ENCODE data around the gene EMILIN2.

Gene EMILIN2

DNA sequence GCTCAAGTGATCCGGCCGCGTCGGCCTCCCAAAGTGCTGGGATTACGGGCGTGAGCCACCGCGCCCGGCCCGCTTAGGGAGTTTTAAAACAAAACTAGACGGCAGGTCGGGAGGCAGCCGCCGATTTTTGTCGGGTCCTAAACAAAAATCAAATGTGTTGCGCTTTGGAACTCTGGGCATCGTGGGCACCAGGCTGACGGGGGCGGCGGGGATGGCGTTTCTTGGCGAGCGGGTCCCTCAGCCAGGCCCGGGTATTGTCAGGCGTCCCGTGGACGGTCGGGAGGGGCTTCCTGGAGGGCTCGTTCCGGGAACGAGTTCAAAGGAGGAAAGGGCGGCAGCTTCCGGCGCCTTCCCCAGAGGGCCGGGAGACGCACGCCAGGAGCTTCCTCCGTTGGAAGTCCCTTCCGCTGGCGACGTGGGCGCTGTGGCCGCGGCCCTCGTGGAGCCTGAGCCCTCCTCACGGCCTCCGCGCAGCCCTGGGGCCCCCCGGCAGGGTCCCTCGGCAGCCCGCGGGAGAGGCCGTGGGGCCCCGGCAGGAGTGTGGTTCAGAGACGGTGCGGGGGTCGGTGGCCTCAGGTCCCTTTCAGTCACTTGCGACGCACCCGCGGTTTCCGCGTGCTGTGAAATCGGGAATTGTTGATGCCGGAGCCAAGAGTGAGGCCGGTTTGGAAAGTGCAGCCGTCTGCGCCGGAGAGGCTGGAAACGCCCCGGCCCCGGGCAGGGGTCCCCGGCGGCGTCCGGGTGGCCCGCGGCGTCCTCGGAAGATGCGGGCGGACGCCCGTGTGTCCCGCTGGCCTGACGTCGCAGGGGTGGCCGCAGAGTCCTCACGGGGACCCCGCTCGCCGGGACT lies 59.3 kb downstream of the EMILIN2 start:
- H3K4me3 ChIP-seq (ENCODE audit: low read depth, low read length) = peak overlapping the region; percentile 44
- TF ChIP-seq, protein P1, sequence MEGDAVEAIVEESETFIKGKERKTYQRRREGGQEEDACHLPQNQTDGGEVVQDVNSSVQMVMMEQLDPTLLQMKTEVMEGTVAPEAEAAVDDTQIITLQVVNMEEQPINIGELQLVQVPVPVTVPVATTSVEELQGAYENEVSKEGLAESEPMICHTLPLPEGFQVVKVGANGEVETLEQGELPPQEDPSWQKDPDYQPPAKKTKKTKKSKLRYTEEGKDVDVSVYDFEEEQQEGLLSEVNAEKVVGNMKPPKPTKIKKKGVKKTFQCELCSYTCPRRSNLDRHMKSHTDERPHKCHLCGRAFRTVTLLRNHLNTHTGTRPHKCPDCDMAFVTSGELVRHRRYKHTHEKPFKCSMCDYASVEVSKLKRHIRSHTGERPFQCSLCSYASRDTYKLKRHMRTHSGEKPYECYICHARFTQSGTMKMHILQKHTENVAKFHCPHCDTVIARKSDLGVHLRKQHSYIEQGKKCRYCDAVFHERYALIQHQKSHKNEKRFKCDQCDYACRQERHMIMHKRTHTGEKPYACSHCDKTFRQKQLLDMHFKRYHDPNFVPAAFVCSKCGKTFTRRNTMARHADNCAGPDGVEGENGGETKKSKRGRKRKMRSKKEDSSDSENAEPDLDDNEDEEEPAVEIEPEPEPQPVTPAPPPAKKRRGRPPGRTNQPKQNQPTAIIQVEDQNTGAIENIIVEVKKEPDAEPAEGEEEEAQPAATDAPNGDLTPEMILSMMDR (IDR thresholded peaks at IDR 0.05; ENCODE audit: low read depth, low read length) = no peak

DNA sequence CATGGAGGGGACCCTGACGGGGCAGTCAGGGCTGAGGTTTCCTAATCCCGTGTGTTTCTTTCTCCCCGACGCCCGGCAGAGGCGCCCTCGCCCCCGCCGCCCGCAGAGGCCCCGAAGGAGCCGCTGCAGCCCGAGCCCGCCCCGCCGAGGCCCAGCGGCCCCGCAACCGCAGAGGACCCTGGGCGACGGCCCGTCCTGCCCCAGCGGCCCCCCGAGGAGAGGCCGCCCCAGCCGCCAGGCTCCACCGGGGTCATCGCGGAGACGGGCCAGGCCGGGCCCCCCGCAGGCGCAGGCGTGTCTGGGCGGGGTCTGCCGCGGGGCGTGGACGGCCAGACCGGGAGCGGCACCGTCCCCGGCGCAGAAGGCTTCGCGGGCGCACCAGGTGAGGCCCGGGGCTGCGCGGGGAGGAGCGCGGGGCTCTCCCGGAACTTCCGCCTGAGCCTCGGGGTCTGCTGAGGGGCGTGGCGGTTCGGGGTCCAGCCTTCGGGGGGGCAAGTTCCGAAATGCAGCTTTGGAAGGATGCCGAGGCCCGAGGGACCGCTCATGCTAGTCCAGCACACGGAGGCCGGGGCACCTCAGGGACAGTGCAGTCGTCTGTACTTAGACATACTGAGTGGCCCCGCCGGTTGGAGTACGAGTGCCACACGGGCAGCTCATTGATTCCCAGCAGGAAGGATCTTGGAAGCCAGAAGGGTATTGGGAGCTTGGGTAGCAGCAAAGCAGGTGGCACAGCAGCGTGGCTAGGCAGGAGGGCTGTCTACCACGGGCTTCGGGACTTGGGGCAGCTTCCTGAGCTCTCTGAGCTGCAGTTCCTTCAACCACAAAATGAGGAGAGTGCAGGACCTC lies 60.1 kb downstream of the EMILIN2 start:
- TF ChIP-seq, protein P1 (IDR thresholded peaks at IDR 0.05; ENCODE audit: low read depth, low read length) = 0 out of 2 replicates have a peak, but pooled peaks have one; percentile 11
- peak overlapping the region; percentile 44 for H3K4me3 ChIP-seq (ENCODE audit: low read depth, low read length)

DNA sequence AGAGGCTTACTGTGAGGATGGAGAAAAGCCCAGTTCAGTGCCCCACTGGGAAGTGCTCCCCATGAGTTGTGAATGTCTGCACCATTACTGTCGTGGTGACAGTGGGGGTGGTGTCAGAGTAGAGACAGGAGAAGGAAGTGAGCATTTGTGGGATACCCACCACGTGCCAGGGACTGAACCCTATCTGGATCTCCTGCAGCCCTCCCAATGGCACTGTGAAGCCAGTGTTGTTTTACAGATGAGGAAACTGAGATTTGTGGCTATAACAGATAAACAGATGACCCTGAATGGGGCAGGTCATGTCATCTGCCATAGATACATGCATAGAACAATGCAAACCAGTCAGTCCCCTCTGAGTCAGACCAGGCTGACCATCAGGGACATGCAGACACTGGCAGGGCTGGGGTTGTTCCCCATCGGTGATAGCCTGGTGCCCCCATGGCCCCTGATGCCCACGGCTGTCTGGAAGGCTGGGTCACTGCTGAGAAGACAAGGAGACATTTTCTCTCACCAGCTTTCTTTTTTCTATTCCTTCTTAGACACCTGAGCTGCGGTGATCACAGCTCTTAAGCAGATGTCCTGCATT lies 60.8 kb downstream of the EMILIN2 start:
- H3K4me3 ChIP-seq (ENCODE audit: low read depth, low read length) = no peak overlapping the region
- TF ChIP-seq, protein P1 (IDR thresholded peaks at IDR 0.05; ENCODE audit: low read depth, low read length) = no peak

DNA sequence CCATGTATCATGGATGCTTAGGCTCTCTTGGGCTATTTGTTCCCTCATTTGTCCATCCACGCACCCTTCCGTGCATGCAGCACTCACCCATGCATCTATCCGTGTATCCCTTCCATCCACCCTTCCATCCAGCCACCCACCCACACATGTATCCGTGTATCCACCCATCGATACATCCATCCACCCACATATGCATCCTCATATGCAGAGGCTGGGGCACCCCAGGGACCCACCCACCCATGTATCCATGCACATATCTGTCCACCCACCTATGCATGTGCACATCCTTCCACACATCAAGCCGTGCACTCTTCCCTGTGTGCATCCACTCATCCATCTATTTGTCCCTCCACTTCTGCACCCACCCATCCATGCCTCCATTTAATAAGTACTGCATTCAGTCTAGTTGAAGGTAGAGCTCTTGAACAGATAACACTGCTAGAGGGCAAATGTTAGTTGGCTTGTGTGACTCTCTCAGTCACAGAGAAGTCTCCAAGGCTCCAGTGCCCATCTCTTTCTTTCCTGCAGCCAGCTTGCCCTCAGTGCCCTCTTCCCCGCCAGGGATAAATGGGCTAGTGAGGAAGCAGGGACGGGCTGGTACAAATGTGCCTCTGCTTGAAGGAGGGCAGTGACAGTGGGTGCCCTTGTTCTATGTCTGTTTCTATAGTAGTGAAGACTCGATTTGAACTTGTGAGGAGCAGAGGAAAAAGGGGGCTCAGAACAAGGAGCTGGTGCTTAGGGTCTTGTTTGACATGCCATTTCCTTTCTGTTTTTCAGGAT lies 61.5 kb downstream of the EMILIN2 start:
- no peak overlapping the region for H3K4me3 ChIP-seq (ENCODE audit: low read depth, low read length)
- TF ChIP-seq, protein P1 (IDR thresholded peaks at IDR 0.05; ENCODE audit: low read depth, low read length) = no peak

DNA sequence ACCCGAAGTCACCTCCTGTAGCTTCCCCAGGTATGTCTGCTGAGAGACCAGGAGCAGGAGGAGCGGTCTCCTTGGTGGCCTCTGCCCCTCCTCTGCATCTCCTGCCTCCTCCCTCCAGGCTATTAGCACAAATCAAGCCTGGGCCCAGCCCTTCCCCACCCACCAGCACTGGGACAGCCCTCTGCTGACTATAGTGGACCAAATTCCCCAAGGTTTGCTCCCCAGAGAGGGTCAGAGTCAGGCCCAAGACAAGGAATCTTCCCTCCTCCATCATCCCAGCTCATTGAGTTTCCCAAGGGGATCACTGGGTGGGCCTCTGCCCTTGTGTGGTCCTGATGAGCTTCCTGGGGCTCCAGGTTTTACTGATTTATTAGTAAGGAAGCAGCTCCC lies 62.1 kb downstream of the EMILIN2 start:
- TF ChIP-seq, protein P1 (IDR thresholded peaks at IDR 0.05; ENCODE audit: low read depth, low read length) = no peak
- H3K4me3 ChIP-seq (ENCODE audit: low read depth, low read length) = no peak overlapping the region

DNA sequence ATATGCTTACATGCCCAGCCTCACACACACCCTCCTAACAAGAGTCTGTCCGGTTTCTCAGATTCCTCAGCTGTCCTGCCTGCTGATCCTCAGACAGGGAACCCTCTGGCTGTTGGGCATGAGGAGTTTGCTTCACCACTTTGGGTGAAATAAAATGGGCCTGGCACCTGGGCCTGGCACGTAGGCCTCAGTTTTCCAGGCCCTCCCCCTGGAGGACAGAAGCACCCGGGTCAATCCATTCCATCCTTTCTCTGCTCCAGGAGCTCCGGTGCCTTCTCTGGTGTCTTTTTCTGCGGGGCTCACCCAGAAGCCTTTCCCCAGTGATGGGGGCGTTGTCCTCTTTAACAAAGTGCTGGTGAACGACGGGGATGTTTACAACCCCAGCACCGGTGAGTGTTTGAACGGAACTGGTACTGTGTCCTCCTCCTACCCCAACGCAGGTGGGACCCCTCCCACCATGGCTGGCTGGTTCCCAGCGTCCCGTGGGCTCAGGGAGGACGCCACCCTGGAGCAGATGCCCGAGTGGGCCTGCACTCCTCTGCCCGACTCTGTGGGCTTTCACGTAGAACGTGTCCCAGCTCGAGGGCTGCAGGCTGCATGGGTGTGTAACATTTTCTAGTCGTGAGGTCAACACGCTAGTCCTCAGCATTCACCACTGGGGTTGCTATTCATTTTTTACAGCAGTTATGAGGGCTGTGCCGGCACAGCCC lies 62.8 kb downstream of the EMILIN2 start:
- H3K4me3 ChIP-seq (ENCODE audit: low read depth, low read length) = no peak overlapping the region
- TF ChIP-seq, protein P1 (IDR thresholded peaks at IDR 0.05; ENCODE audit: low read depth, low read length) = no peak

All from WI38 (cell line).